ENCODE data around the gene CADM1. TPM values are rescaled to one million over a fixed set of nuclear protein-coding genes. Genes with fewer than 3 reads are reported as not detected.

Gene CADM1
- total and polyA plus RNA-seq, 10 donors: 1.4 to 18.8 (median 10.4) TPM

GRCh38 chr11:115182282-115182955 lies 321.8 kb downstream of the CADM1 start:
- H3K4me1 ChIP-seq: no peaks in the 10 kb centered on the region
- no peaks in the 10 kb centered on the region for H3K9me3 ChIP-seq
- 66 to 81% (median 76%) methylated on average over 6 to 7 of the region's 7 CpGs for WGBS, 5 donors
- no peaks in the 10 kb centered on the region for H3K27me3 ChIP-seq (replicated peaks in 1 of 7)
- no peak overlapping the region for H3K27ac ChIP-seq
- H3K36me3 ChIP-seq: no peaks in the 10 kb centered on the region
- intact Hi-C loops (cut with DNase I; ENCODE audit: low total_unique reads): no loop called here
- DNase-seq: no peak
- no peak overlapping the region for H3K4me3 ChIP-seq
- TF ChIP-seq POLR2A (IDR thresholded peaks at IDR 0.05) (no peak), POLR2AphosphoS5 (IDR thresholded peaks at IDR 0.05) (no peak), CTCF (IDR thresholded peaks at IDR 0.05 in 8 of 11, conservative IDR thresholded peaks at IDR 0.05 in 3 of 11) (no peak)

GRCh38 chr11:115181538-115181937 lies 322.7 kb downstream of the CADM1 start:
- DNase-seq: no peak

GRCh38 chr11:115180272-115180671 lies 323.9 kb downstream of the CADM1 start:
- no peak overlapping the region for H3K27ac ChIP-seq
- H3K4me3 ChIP-seq: no peak overlapping the region
- no peaks in the 10 kb centered on the region for H3K9me3 ChIP-seq
- DNase-seq: no peak
- no peaks in the 10 kb centered on the region for H3K4me1 ChIP-seq
- TF ChIP-seq CTCF (IDR thresholded peaks at IDR 0.05 in 8 of 11, conservative IDR thresholded peaks at IDR 0.05 in 3 of 11) (no peak), POLR2A (IDR thresholded peaks at IDR 0.05) (no peak), POLR2AphosphoS5 (IDR thresholded peaks at IDR 0.05) (no peak)
- H3K27me3 ChIP-seq (replicated peaks in 1 of 7): no peaks in the 10 kb centered on the region
- WGBS, 5 donors: 76 to 84% (median 83%) methylated on average over 7 of the region's 7 CpGs
- no peaks in the 10 kb centered on the region for H3K36me3 ChIP-seq
- intact Hi-C loops (cut with DNase I; ENCODE audit: low total_unique reads): no loop called here

More at GRCh38 chr11:115181538-115181937, 322.7 kb downstream of the CADM1 start:
- 76 to 83% (median 79%) methylated on average over 12 of the region's 12 CpGs for WGBS, 5 donors
- Histone ChIP-seq H3K9me3 (no peaks in the 10 kb centered on the region), H3K27me3 (replicated peaks in 1 of 7) (no peaks in the 10 kb centered on the region), H3K27ac (no peak overlapping the region), H3K36me3 (no peaks in the 10 kb centered on the region), H3K4me1 (no peaks in the 10 kb centered on the region), H3K4me3 (no peak overlapping the region)
- intact Hi-C loops (cut with DNase I; ENCODE audit: low total_unique reads): no loop called here
- TF ChIP-seq POLR2A (IDR thresholded peaks at IDR 0.05): no peak
- TF ChIP-seq CTCF (IDR thresholded peaks at IDR 0.05 in 8 of 11, conservative IDR thresholded peaks at IDR 0.05 in 3 of 11): no peak
- no peak for TF ChIP-seq POLR2AphosphoS5 (IDR thresholded peaks at IDR 0.05)

- TF ChIP-seq POLR2A (IDR thresholded peaks at IDR 0.05) (no peak), CTCF (IDR thresholded peaks at IDR 0.05 in 8 of 11, conservative IDR thresholded peaks at IDR 0.05 in 3 of 11) (no peak), POLR2AphosphoS5 (IDR thresholded peaks at IDR 0.05) (no peak)
- WGBS, 5 donors: 63 to 81% (median 80%) methylated on average over 3 of the region's 3 CpGs
- no peak for DNase-seq
- H3K4me3 ChIP-seq: no peak overlapping the region
- H3K27me3 ChIP-seq (replicated peaks in 1 of 7): no peaks in the 10 kb centered on the region
- H3K36me3 ChIP-seq: no peaks in the 10 kb centered on the region
- H3K27ac ChIP-seq: no peak overlapping the region
- H3K4me1 ChIP-seq: no peaks in the 10 kb centered on the region
- H3K9me3 ChIP-seq: no peaks in the 10 kb centered on the region
- intact Hi-C loops (cut with DNase I; ENCODE audit: low total_unique reads): no loop called here
These were observed 324.6 kb downstream of the CADM1 start for GRCh38 chr11:115179636-115180035.
